Islet precursor cell (in vitro differentiated cells): ENCODE measurements around the gene CLEC16A.

Experiments used
- DNase-seq: peaks from one replicate; pipeline ENCODE4 v3.0.0-alpha.2; 2018

CLEC16A gene

GRCh38 chr16:11133344-11133943 is 189.1 kb downstream of the CLEC16A start:
- DNase-seq = peak; percentile 97

GRCh38 chr16:11134722-11135463 is 190.5 kb downstream of the CLEC16A start:
- DNase-seq = no peak

GRCh38 chr16:11135464-11135973 is 191.2 kb downstream of the CLEC16A start:
- DNase-seq = no peak

GRCh38 chr16:11136600-11136999 is 192.2 kb downstream of the CLEC16A start:
- no peak for DNase-seq

- no peak for DNase-seq
These were observed 193.8 kb downstream of the CLEC16A start for GRCh38 chr16:11138022-11138768.

- no peak for DNase-seq
These were observed 194.5 kb downstream of the CLEC16A start for GRCh38 chr16:11138769-11139325.

- no peak for DNase-seq
These were observed 195.1 kb downstream of the CLEC16A start for GRCh38 chr16:11139326-11140097.

- DNase-seq = no peak
These were observed 195.7 kb downstream of the CLEC16A start for GRCh38 chr16:11140098-11140375.

- no peak for DNase-seq
These were observed 196.1 kb downstream of the CLEC16A start for GRCh38 chr16:11140466-11140865.

GRCh38 chr16:11140867-11141266 is 196.5 kb downstream of the CLEC16A start:
- no peak for DNase-seq

GRCh38 chr16:11141409-11142260 is 197.3 kb downstream of the CLEC16A start:
- DNase-seq = peak; percentile 69

GRCh38 chr16:11142261-11142630 is 197.9 kb downstream of the CLEC16A start:
- DNase-seq = no peak

- DNase-seq = no peak
These were observed 198.6 kb downstream of the CLEC16A start for GRCh38 chr16:11142951-11143350.

GRCh38 chr16:11143372-11144035 is 199.1 kb downstream of the CLEC16A start:
- DNase-seq = no peak

GRCh38 chr16:11144122-11144521 is 199.8 kb downstream of the CLEC16A start:
- DNase-seq = no peak

GRCh38 chr16:11145173-11145818 is 200.9 kb downstream of the CLEC16A start:
- no peak for DNase-seq

GRCh38 chr16:11145819-11146211 is 201.5 kb downstream of the CLEC16A start:
- no peak for DNase-seq

- DNase-seq = no peak
These were observed 202.8 kb downstream of the CLEC16A start for GRCh38 chr16:11147033-11147753.

GRCh38 chr16:11147754-11148444 is 203.5 kb downstream of the CLEC16A start:
- no peak for DNase-seq
